Activated T-helper 17 cell treated with anti-CD3 and anti-CD28 coated beads, Interleukin-2, amount 50 U/mL, for 72 hours (primary cell): ENCODE data around the gene TSFM. TPM values are rescaled to one million over a fixed set of nuclear protein-coding genes. Genes with fewer than 3 reads are reported as not detected.

ENCODE experiments used
- ATAC-seq: fragments of 150-1000 bp; cut with Tn5 transposase; replicated peaks from 2 replicates; pipeline ENCODE4 v1.10.0; 2021; ENCODE audit warnings: mild to moderate bottlenecking, moderate library complexity
- H3K27ac Mint-ChIP-seq: one replicate; pipeline ENCODE4 v1.8.0; 2022; ENCODE audit warnings: mixed read lengths
- H3K27me3 Mint-ChIP-seq: one replicate; pipeline ENCODE4 v1.8.0; 2022; ENCODE audit warnings: mixed read lengths
- H3K36me3 Mint-ChIP-seq: one replicate; pipeline ENCODE4 v1.8.0; 2022; ENCODE audit warnings: low read depth, mild to moderate bottlenecking, mixed read lengths
- H3K4me1 Mint-ChIP-seq: one replicate; pipeline ENCODE4 v1.8.0; 2022; ENCODE audit warnings: mixed read lengths
- H3K4me3 Mint-ChIP-seq: one replicate; pipeline ENCODE4 v1.8.0; 2022; ENCODE audit warnings: mild to moderate bottlenecking, mixed read lengths
- H3K9me3 Mint-ChIP-seq: one replicate; pipeline ENCODE4 v1.8.0; 2022; ENCODE audit warnings: mixed read lengths
- total RNA-seq, 2 donors: library from RNA; stranded (reverse); gene quantifications; one replicate each; pipeline ENCODE4 v1.2.3, GENCODE V29; 2022

Gene TSFM
- total RNA-seq, 2 donors from 2014 or later, result 30.7 to 63.8 TPM

DNA sequence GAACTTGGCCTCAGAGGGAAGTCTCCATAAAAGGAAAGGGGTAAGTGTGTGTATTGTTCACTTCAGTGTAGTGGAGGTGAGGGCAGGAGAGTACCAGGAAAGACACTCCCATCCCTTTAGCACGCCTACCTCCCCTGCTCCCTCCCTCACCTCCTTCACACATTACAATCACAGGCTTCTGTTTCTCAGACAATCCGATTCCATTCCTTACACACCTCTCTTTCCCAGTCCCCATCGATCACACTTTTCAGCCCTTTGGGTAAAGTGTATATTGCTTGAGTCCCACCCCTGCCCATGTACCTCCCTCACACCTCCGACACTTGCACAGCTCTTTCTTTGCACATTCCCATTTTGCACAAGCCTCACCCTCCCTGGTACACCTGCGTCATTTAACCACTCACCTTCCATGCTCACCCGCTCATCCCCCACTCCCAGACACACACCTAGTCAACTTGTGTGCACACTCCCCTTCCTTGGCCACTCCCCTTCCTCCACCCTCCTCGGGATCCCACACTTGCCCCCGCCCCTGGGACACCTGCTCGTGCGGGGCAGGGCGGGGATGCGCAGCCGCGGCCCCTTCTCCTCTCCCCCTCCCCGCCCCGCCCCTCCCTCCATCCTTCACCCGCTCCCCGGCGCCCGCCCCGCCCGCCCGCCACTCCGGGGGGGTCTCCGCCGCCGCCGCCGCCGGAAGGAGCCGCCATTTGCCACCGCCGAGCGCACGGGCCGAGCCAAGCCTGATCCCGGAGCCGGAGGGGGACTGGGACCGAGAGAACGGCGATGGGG is 28.0 kb upstream of the TSFM start, which contains the start of gene MARCHF9:
Gene MARCHF9 (plus strand): TSS at position 693 of the 783 bp plus-strand sequence. CDS start 426 bp downstream, outside the sequence.
- H3K27ac Mint-ChIP-seq, result peak within 1 kb of the TSS; percentile 97
- no peaks in the 10 kb centered on the region for H3K27me3 Mint-ChIP-seq
- H3K4me1 Mint-ChIP-seq, result peaks cover 47% of the 10 kb centered on the region
- H3K4me3 Mint-ChIP-seq, result peak within 1 kb of the TSS; percentile 100
- H3K36me3 Mint-ChIP-seq, result peaks cover 60% of the 10 kb centered on the region
- ATAC-seq, result peak; percentile 59
- no peaks in the 10 kb centered on the region for H3K9me3 Mint-ChIP-seq

DNA sequence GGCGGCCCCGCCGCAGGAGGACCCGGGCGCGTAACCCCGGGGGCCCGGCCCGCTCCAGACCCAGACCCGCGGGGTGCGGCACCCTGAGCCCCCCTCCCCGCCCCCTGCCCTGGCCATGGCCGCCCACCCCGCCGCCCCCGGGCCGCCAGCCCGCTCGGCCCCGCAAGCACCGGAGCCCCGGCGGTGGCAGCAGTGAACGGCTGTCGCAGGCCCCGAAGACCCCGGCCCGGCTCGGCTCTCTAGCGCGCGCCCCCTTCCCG is 27.5 kb upstream of the TSFM start:
- H3K4me3 Mint-ChIP-seq, result no peak overlapping the region
- H3K9me3 Mint-ChIP-seq, result no peaks in the 10 kb centered on the region
- H3K4me1 Mint-ChIP-seq, result peaks cover 52% of the 10 kb centered on the region
- H3K27ac Mint-ChIP-seq, result no peak overlapping the region
- H3K27me3 Mint-ChIP-seq, result no peaks in the 10 kb centered on the region
- ATAC-seq, result no peak
- H3K36me3 Mint-ChIP-seq, result peaks cover 61% of the 10 kb centered on the region

DNA sequence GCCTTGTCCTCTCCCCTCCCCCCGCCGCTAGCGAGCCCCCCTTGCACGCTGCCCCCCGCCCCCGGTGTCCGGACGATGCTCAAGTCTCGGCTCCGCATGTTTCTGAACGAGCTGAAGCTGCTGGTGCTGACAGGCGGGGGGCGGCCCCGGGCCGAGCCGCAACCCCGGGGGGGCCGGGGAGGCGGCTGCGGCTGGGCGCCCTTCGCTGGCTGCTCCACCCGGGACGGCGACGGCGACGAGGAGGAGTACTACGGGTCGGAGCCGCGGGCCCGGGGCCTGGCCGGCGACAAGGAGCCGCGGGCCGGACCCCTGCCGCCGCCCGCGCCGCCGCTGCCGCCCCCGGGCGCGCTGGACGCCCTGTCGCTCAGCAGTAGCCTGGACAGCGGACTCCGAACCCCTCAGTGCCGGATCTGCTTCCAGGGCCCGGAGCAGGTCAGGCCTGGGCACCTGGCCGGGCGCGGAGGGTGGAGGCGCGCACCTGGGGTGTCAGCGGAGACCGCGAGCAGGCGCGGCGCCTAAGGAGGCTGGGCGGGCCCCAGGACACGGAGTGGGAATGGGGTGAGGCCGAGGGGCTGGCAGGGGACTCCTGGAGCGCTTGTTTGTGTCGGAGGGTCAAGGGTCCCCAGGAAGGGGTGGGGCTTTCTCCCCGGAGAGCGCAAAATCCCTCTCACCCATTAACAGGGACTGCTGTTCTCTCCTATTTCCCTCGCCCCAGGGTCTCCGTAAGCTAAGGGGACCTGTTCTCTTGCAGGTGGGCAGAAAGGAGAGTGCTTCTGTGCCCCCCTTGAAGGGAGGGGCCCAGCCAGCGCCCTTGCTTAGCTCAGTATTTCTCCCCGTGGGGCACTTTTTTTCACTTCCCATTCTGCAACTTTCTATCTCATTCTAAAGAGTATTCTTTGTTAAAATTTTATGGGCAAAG is 26.9 kb upstream of the TSFM start:
- ATAC-seq, result no peak
- H3K27ac Mint-ChIP-seq, result peak overlapping the region; percentile 75
- peaks cover 52% of the 10 kb centered on the region for H3K4me1 Mint-ChIP-seq
- H3K9me3 Mint-ChIP-seq, result no peaks in the 10 kb centered on the region
- no peaks in the 10 kb centered on the region for H3K27me3 Mint-ChIP-seq
- H3K4me3 Mint-ChIP-seq, result peak overlapping the region; percentile 86
- H3K36me3 Mint-ChIP-seq, result peaks cover 60% of the 10 kb centered on the region

DNA sequence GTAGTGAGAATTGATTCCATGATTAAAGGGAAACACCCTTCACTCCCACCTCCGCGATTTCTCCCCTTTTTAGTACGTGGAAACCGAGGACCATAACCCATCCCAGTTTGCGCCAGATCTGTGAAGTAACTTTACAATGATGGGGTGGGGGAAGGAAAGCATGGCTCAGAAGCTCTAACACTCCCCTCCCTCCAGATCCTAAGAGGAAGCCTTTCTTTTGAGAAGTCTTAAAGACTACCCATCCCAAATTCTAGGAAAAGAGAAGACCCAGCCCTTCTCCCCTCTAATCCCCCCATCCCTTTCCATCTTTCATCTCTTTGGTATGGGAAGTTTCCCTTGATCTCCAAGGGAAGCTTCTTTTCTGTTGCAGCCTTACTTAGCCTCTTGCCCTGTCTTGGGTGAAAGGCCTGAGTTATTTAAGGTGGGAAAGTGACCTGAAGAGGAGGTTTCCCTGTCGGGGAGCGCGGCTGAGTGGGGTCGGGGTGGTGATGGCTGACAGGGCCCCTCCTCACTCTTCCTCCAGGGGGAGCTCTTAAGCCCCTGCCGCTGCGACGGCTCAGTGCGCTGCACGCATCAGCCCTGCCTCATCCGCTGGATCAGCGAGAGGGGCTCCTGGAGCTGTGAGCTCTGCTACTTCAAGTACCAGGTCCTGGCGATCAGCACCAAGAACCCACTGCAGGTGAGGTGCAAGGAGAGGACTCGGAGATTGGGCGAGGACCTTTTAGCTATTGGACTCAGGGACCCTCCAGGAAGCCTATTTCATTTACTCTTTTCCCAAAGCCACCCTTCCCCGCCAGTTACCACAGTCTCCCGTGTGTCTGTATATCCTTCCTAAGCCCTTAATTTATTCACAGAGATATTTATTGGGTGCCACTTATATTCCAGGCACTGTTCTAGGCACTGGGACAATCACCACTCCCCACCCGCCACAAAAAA is 25.9 kb upstream of the TSFM start:
- H3K4me3 Mint-ChIP-seq, result peak overlapping the region; percentile 86
- H3K36me3 Mint-ChIP-seq, result peaks cover 60% of the 10 kb centered on the region
- peaks cover 44% of the 10 kb centered on the region for H3K4me1 Mint-ChIP-seq
- no peaks in the 10 kb centered on the region for H3K27me3 Mint-ChIP-seq
- peak; percentile 30 for ATAC-seq
- H3K27ac Mint-ChIP-seq, result peak overlapping the region; percentile 75
- H3K9me3 Mint-ChIP-seq, result no peaks in the 10 kb centered on the region

DNA sequence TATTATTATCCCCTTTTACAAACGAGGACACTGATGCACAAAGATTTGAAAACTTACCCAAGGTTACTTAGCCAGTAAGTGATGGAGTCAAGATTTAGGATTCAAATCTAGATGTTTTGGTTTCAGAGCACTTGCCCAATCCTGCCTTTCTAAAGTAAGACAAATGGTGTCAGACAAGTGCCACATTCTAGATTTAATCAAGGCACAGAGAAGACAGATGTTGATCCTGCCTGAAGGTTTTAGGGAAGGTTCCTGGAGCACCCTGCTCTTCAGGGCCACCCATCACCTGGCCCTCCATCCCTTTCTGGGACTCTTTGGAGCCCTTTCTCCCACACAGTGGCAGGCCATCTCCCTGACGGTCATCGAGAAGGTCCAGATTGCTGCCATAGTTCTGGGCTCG is 24.8 kb upstream of the TSFM start:
- ATAC-seq, result no peak
- no peak overlapping the region for H3K4me3 Mint-ChIP-seq
- peaks cover 38% of the 10 kb centered on the region for H3K4me1 Mint-ChIP-seq
- H3K27ac Mint-ChIP-seq, result no peak overlapping the region
- H3K27me3 Mint-ChIP-seq, result no peaks in the 10 kb centered on the region
- H3K9me3 Mint-ChIP-seq, result no peaks in the 10 kb centered on the region
- peaks cover 59% of the 10 kb centered on the region for H3K36me3 Mint-ChIP-seq

DNA sequence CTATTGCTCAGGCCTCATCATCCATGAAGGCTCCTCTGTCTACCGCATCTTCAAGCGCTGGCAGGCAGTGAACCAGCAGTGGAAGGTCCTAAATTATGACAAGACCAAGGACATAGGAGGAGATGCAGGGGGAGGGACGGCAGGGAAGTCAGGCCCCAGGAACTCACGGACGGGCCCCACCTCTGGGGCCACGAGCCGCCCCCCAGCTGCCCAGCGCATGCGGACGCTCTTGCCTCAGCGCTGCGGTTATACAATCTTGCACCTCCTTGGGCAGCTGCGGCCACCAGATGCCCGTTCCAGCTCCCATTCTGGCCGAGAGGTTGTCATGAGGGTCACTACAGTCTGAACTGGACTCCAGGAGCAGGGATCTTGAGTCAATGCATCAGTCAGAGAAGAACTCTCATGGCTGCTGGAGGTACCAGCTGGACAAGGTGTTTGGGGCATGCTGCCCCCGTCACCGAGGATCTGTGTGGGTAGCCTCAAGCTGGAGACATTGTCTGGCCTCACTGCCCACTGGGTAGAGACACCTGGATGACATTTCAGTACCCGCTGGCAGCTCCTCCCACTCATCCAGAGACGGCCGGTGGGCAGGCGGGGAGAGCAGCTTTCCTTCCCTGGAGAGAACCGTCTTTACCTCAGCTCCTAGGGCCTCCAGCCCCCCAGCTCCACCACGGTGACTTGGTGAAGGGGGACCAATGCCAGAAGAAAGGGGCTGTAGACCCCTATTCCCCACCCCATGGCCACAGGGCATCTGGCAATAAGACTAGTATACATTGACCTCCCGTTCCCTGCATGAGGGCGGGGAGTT is 23.8 kb upstream of the TSFM start:
- Mint-ChIP-seq H3K4me1 (peaks cover 34% of the 10 kb centered on the region), H3K4me3 (no peak overlapping the region), H3K27ac (no peak overlapping the region), H3K9me3 (no peaks in the 10 kb centered on the region), H3K27me3 (no peaks in the 10 kb centered on the region), H3K36me3 (peaks cover 69% of the 10 kb centered on the region)
- no peak for ATAC-seq

DNA sequence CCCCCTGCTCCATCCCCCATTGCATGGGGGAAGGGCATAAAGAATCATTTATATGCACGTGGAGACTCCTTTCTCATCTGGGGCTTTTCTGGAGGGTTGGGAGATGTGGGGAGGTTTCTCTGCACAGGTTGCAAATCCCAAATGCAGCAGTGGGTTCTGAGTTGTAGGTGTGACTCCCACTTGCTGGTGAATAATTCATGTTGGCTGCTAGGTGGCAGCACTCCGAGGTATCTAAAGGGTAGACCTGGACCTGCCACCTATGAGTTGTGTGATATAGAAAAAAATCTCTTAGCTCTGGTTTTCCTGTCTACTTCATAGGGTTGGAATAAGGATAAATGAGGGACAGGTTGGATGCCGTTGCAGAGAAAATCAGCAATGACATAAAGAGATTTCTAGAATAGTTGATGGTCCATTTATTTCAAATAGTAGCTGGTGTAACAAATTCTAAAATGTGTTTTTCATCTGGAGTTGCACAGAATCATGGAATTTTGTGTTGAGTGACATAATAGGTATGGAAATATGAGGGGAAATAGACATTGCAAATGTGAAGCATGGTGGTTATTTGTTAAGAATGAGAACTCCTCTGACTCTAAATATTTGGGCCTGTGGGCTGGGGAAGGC is 23.1 kb upstream of the TSFM start:
- Mint-ChIP-seq H3K9me3 (no peaks in the 10 kb centered on the region), H3K27ac (no peak overlapping the region), H3K27me3 (no peaks in the 10 kb centered on the region), H3K4me3 (peak overlapping the region; percentile 9), H3K36me3 (peaks cover 76% of the 10 kb centered on the region), H3K4me1 (peaks cover 33% of the 10 kb centered on the region)
- ATAC-seq, result peak; percentile 15

DNA sequence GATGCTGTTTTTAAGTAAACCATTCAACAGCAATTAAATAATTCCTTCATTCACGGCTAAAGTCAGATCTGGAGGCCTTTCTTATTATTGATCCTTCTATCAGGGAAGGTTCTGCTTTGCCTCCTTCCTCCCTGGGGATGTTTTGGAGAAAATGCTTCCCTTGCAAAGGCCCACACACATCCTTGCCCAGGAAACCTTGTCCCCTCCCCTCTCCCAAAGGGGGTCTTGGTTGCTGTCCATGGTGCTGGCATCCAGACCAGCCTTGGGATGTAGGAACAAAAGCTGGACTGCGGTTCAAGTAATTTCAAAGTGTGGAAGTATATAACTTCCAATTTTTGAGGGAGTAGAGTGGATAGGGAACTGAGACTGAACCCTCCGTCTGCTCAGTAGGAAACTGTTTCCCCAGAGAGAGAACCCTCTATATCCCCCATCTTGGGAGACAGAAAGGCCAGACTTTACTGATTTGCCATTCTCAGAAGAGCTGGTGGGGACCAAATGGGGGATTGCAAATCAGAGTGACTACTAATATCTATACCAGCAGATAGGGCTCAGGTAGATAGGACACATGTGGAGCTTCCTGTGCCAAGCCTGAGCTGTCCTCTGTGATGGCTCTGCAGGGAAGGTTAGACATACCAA is 22.1 kb upstream of the TSFM start:
- no peaks in the 10 kb centered on the region for H3K9me3 Mint-ChIP-seq
- H3K27me3 Mint-ChIP-seq, result no peaks in the 10 kb centered on the region
- no peak for ATAC-seq
- H3K4me3 Mint-ChIP-seq, result no peak overlapping the region
- peaks cover 29% of the 10 kb centered on the region for H3K4me1 Mint-ChIP-seq
- peaks cover 86% of the 10 kb centered on the region for H3K36me3 Mint-ChIP-seq
- H3K27ac Mint-ChIP-seq, result no peak overlapping the region

DNA sequence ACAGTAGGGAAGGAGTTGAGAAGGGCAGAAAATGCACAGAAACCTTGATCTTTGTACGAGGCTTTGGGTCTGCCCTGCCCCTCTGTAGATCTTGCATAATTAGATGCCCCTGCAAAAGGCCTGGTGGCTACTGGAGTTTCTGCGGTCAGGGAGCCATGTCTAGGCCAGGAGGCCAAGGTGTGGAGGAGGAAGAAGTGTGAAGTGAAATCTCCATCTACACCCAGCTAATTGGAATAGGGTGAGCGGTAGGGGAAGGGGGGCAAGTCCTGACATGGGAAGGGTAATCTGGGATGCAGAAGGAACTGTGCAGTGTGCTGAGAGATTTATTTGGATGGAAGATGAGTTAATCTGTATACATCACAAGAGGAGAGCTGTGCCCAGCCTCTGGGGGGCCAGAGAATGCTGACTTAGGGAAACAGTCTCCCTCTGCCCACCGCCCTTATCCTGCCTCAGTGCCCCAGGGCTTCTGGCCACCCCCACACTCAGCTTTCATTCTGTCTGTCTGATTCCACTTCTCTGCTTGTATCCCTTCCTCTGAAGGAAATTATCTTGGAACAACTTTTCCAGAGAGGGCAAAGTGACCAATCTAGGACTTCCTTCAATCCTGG is 21.1 kb upstream of the TSFM start:
- H3K9me3 Mint-ChIP-seq, result no peaks in the 10 kb centered on the region
- peaks cover 24% of the 10 kb centered on the region for H3K4me1 Mint-ChIP-seq
- no peaks in the 10 kb centered on the region for H3K27me3 Mint-ChIP-seq
- H3K27ac Mint-ChIP-seq, result no peak overlapping the region
- ATAC-seq, result no peak
- H3K4me3 Mint-ChIP-seq, result no peak overlapping the region
- H3K36me3 Mint-ChIP-seq, result peaks cover 83% of the 10 kb centered on the region

DNA sequence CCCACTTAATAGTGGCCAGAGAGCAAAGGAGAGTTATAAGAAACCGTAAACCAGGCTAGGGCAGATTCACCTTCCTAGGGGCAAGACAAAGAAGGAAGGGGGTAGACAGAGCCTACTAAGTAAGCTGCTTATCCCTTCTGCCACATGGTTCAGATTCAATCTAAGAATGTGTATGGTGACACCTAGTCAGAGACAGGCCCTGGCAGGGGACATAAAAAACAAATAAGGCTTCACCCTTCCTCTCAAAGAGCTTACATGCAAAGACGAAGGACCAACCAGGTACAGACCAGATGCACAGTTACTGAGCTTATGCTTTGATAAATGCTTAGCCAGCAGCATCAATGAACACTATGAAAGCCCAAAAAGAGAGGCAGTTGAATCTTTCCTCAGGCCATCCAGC is 20.1 kb upstream of the TSFM start:
- H3K9me3 Mint-ChIP-seq, result no peaks in the 10 kb centered on the region
- no peaks in the 10 kb centered on the region for H3K27me3 Mint-ChIP-seq
- H3K4me1 Mint-ChIP-seq, result peaks cover 19% of the 10 kb centered on the region
- H3K36me3 Mint-ChIP-seq, result peaks cover 76% of the 10 kb centered on the region
- no peak overlapping the region for H3K4me3 Mint-ChIP-seq
- H3K27ac Mint-ChIP-seq, result no peak overlapping the region
- ATAC-seq, result no peak

DNA sequence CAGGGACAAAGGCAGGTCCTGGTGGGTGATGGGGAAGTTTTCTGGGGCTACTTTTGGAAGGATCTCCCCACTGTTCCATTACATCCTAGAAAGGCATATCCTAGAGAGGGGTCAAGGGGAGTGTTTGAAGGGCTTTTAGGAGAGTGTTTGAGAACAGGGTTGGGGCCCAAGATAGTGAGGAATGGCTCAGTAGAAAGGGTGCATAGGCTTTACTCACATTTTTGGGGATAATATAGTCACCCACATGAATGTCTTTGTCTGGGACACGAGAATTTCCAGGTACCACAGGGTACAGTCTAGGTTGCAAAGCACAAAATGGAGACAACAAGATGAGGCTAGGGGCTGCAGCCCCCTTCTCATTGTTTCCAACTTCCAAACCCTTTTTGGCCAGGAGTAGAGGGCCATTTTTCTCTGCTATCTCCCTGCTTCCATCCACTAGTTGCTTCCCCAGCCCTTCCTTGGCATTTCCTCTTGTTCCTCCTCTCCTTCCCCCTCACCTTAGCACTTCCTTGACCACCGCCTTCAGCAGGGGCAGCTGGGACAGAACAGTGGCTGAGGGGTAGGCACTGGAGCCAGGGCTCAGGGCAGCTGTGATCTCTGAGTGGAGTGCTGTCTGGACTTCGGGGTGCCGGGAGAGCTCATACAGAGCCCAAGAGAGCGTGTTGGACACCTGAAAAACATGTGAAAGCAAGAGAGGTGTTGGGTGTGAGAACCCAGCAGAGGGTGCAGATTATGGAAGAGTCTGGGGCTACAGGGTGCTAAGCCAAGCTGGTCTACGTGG is 18.5 kb upstream of the TSFM start:
- Mint-ChIP-seq H3K9me3 (no peaks in the 10 kb centered on the region), H3K36me3 (peaks cover 80% of the 10 kb centered on the region), H3K4me1 (peaks cover 19% of the 10 kb centered on the region), H3K27ac (peak overlapping the region; percentile 67), H3K4me3 (peak overlapping the region; percentile 93), H3K27me3 (no peaks in the 10 kb centered on the region)
- no peak for ATAC-seq

DNA sequence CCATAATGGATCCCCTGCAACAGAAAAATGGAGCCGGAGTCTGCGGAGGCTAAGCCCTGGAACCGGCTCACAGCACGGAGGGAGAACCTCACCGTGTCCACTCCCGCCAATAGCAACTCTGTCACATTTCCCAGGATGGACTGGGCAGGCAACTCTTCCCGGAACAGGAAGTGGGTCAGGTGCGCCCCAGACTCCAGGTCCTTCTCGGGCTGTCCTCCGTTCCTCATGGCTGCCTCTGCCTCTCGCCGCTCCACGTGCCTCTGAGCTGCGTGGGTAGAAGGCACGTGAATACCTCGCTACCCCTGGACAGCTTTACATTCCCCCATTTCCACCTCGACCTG is 18.0 kb upstream of the TSFM start:
- no peaks in the 10 kb centered on the region for H3K27me3 Mint-ChIP-seq
- H3K4me3 Mint-ChIP-seq, result peak overlapping the region; percentile 93
- H3K36me3 Mint-ChIP-seq, result peaks cover 81% of the 10 kb centered on the region
- peak overlapping the region; percentile 67 for H3K27ac Mint-ChIP-seq
- peak; percentile 22 for ATAC-seq
- H3K4me1 Mint-ChIP-seq, result peaks cover 14% of the 10 kb centered on the region
- no peaks in the 10 kb centered on the region for H3K9me3 Mint-ChIP-seq
